Measurements from ENCODE around the gene PDIA4.

- TF ChIP-seq CTCF (IDR thresholded peaks at IDR 0.05; ENCODE audit: insufficient read depth, low read length, poor library complexity, severe bottlenecking), result no peak
- TF ChIP-seq EZH2phosphoT487 (conservative IDR thresholded peaks at IDR 0.05; ENCODE audit: low read length), result no peak
These were observed 24.6 kb downstream of the PDIA4 start for GRCh38 chr7:149003560-149004305.

All from SU-DHL-6 (cell line).